ENCODE results near the gene LIX1L. TPM values are rescaled to one million over a fixed set of nuclear protein-coding genes. Genes with fewer than 3 reads are reported as not detected.
"Not testable (repeated sequence)": the region's sequence is repeated elsewhere in the genome, so short reads cannot be mapped to it uniquely, and the experiment has no call there.

The LIX1L gene
- polyA plus RNA-seq, 3 donors from 2014 or later = 17.9 to 28.0 (median 20.7) TPM

DNA sequence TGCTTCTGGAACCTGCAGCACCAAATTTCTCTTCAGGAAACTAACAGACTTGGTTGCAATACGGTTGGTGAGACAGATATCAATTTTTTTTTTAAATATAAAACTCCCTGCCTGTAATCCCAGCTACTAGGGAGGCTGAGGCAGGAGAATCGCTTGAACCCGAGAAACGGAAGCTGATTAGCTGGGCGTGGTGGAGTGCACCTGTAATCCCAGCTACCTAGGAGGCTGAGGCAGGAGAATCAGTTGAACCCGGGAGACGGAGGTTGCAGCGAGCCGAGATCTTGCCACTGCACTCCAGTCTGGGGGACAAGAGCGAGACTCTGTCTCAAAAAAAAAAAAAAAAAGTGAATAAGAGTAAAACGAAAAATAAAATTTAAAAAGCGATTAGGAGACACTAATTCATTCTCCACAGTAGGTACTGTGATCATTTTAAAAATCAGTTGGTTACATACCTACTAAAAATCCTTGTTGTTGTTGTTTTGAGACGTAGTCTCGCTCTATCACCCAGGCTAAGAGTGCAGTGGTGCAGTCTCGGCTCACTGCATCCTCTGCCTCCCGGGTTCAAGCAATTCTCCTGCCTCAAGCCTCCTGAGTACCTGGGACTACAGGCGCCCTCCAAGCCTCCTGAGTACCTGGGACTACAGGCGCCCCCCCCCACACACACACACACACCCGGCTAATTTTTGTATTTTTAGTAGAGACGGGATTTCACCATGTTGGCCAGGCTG, 29.7 kb downstream of the LIX1L start:
- DNase-seq = no peak
- H3K4me3 Mint-ChIP-seq = peak overlapping the region in 3 of 5 donors; percentile 78 to 80 (median 79)

DNA sequence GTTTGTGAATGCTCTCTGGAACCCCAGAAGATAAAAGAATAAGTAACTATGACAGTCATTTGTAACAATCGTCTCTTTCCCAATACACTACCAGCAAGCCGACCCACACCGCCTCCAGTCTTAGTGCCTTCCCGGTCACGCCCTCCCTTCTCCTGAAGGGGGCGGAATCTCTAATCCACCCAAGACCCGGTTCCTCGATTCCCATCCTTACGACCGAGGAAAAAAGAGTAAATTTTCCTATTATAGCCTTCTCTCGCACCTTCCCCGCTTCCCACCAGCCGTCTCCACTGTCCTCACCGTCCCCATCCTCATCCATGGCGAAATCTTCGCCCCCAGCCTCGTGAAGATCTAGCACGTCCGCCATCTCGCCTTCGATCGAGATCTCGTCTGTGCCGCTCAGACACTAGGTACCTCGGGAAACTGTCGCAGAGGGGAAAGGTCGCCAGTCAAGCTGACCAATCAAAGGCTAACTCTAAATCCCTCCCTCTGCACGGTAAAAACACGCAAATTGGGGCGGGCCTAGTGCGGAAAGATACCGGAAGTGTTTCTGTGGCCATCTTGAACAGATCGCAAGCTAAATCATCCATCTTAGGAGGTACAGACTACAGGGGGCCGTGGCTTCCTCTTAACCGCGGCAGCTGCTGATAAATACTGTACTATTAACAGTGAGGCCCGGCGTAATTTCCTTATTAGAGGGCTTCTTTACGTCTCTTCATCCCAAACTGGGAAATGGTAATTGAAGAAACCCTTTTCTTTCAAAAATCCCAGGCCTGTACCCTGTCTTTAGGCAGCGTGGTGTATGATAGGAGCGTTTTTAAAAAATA, 30.5 kb downstream of the LIX1L start, which contains the start of gene RBM8A:
Gene RBM8A (minus strand): TSS at position 422 of the 824 bp plus-strand sequence. CDS start 58 bp downstream, at position 364.
- Mint-ChIP-seq H3K4me1 (peaks cover 23 to 25% of the 10 kb centered on the region in 2 donors), H3K36me3 (peaks cover 0 to 8% (median 6%) of the 10 kb centered on the region in 3 donors), H3K27me3 (ENCODE audit: low read depth in 3 of 3) (peaks cover 0 to 3% (median 2%) of the 10 kb centered on the region in 3 donors), H3K27ac (peak within 1 kb of the TSS in 2 of 6 donors; percentile 40 to 90), H3K4me3 (peak within 1 kb of the TSS in 3 of 5 donors; percentile 78 to 80 (median 79)), H3K9me3 (no peaks in the 10 kb centered on the region)
- DNase-seq = peak; percentile 95 to 97 (median 96)

More for the DNA sequence above, 29.7 kb downstream of the LIX1L start:
- H3K27ac Mint-ChIP-seq = peak overlapping the region in 2 of 6 donors; percentile 40 to 90
- peaks cover 0 to 8% (median 6%) of the 10 kb centered on the region in 3 donors for H3K36me3 Mint-ChIP-seq
- peaks cover 31 to 33% of the 10 kb centered on the region in 2 donors for H3K4me1 Mint-ChIP-seq
- H3K9me3 Mint-ChIP-seq = no peaks in the 10 kb centered on the region
- peaks cover 0 to 6% (median 6%) of the 10 kb centered on the region in 3 donors for H3K27me3 Mint-ChIP-seq (ENCODE audit: low read depth in 3 of 3)

GRCh38 chr1:145926686-145927062, 31.1 kb downstream of the LIX1L start:
- no peaks in the 10 kb centered on the region for H3K9me3 Mint-ChIP-seq
- H3K4me1 Mint-ChIP-seq = peaks cover 17 to 20% of the 10 kb centered on the region in 2 donors
- H3K36me3 Mint-ChIP-seq = peaks cover 0 to 8% (median 6%) of the 10 kb centered on the region in 3 donors
- H3K27ac Mint-ChIP-seq = no peak overlapping the region
- DNase-seq = no peak
- no peak overlapping the region for H3K4me3 Mint-ChIP-seq
- peaks cover 0 to 2% (median 2%) of the 10 kb centered on the region in 3 donors for H3K27me3 Mint-ChIP-seq (ENCODE audit: low read depth in 3 of 3)

GRCh38 chr1:145922266-145922665, 35.6 kb downstream of the LIX1L start:
- no peaks in the 10 kb centered on the region for H3K9me3 Mint-ChIP-seq
- H3K36me3 Mint-ChIP-seq = peaks cover 0 to 8% (median 6%) of the 10 kb centered on the region in 3 donors
- DNase-seq = no peak
- H3K27ac Mint-ChIP-seq = no peak overlapping the region
- H3K27me3 Mint-ChIP-seq (ENCODE audit: low read depth in 3 of 3) = peaks cover 0 to 7% (median 5%) of the 10 kb centered on the region in 3 donors
- H3K4me1 Mint-ChIP-seq = peaks cover 28 to 37% of the 10 kb centered on the region in 2 donors
- no peak overlapping the region for H3K4me3 Mint-ChIP-seq

DNA sequence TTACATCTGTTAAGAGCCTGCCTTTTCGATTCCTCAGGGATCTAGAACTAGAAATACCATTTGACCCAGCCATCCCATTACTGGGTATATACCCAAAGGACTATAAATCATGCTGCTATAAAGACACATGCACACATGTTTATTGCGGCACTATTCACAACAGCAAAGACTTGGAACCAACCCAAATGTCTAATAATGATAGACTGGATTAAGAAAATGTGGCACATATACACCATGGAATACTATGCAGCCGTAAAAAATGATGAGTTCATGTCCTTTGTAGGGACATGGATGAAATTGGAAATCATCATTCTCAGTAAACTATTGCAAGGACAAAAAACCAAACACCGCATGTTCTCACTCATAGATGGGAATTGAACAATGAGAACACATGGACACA, 37.5 kb downstream of the LIX1L start:
- Mint-ChIP-seq H3K27ac (peak overlapping the region in 4 of 6 donors; percentile 23 to 90 (median 68)), H3K4me3 (peak overlapping the region; percentile 64 to 96 (median 93)), H3K4me1 (peaks cover 35 to 52% of the 10 kb centered on the region in 2 donors)
- not testable (repeated sequence) for H3K9me3 Mint-ChIP-seq; H3K36me3 Mint-ChIP-seq; DNase-seq; H3K27me3 Mint-ChIP-seq (ENCODE audit: low read depth in 3 of 3)

DNA sequence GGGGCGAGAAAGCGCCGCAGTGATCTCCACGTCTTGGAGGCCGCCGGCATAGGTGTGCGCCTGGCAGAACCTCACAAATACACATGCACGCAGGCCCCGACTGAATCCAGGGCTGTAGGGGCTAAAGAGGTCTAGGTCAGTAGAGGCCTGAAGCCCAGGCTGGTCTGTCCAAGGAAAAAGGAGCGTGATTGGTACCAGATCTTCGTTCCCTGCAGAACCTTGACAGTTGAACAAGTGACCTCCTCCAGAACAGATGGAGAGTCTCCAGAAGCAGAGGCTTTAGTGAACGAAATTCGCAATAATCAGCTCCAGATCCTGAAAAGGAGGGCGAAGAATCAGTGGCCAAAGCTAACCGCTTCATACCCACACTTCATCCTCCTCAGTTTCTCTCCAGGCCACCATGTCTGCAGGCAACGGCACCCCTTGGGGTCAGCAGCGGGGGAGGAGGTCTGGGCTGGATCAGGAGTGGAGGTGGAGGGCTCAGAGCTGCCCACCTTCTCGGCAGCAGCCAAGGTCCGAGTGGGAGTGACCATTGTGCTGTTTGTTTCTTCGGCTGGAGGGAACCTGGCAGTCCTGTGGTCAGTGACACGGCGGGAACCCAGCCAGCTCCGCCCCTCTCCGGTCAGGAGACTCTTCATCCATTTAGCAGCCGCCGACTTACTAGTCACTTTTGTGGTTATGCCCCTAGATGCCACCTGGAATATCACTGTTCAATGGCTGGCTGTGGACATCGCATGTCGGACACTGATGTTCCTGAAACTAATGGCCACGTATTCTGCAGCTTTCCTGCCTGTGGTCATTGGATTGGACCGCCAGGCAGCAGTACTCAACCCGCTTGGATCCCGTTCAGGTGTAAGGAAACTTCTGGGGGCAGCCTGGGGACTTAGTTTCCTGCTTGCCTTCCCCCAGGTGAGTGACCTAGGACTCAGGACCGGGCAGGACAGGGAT, 38.6 kb downstream of the LIX1L start:
- H3K4me3 Mint-ChIP-seq = peak overlapping the region; percentile 92 to 96 (median 95)

DNA sequence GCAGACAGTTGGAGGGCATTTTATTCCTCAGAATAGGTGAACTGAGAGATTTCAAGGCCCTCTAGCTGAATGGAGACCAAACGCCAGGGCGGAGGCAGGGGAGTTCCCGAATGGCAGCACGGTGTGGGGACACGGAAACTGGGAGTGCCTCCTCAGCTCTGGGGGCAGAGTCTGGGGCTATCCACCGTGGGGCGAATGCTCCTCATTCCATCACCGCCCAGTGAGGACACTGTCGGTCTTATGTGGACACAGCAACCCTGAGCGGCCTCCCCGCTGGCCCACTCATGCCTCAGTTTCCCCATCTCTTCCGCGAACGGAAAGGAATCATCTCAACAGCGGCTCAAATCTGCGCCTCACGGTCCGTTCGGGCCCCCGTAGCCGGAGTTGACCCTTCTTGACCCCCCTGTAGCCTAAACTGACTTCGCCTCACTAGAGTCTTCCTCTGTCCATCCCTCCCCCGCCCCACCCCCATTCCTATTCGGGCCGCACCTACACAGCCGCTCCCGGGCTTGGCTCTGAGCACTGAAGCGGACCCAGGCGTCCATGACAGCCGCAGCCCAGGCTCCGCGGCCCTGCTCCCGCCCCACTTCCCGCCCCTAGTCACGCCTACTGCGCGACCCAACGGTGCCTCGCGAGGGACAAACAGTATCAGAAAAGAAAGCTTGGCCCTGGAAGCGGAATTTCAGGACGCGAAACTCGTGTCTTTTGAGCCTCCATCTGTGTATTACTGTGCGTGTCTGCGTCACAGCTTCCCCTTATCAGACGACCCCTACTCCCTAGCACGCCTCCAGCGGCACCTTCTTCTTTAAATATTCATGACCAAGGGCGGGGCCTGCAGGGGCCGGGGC, 39.4 kb downstream of the LIX1L start, which contains the start of gene PEX11B:
Gene PEX11B (minus strand): TSS at position 574 of the 848 bp plus-strand sequence. CDS start 29 bp downstream, at position 545.
- Mint-ChIP-seq H3K4me3 (peak within 1 kb of the TSS; percentile 92 to 96 (median 95)), H3K27me3 (ENCODE audit: low read depth in 3 of 3) (peaks cover 0 to 7% (median 5%) of the 10 kb centered on the region in 3 donors), H3K9me3 (no peaks in the 10 kb centered on the region), H3K36me3 (peaks cover 4 to 11% (median 9%) of the 10 kb centered on the region in 3 donors), H3K4me1 (peaks cover 35 to 58% of the 10 kb centered on the region in 2 donors), H3K27ac (peak within 1 kb of the TSS; percentile 85 to 96 (median 92))
- DNase-seq = peak; percentile 86 to 91 (median 90)

More for the DNA sequence above, 38.6 kb downstream of the LIX1L start:
- Mint-ChIP-seq H3K36me3 (peaks cover 4 to 11% (median 8%) of the 10 kb centered on the region in 3 donors), H3K27ac (peak overlapping the region; percentile 85 to 96 (median 92)), H3K9me3 (no peaks in the 10 kb centered on the region), H3K27me3 (ENCODE audit: low read depth in 3 of 3) (peaks cover 0 to 7% (median 5%) of the 10 kb centered on the region in 3 donors), H3K4me1 (peaks cover 35 to 57% of the 10 kb centered on the region in 2 donors)
- peak; percentile 23 to 31 (median 30) for DNase-seq

DNA sequence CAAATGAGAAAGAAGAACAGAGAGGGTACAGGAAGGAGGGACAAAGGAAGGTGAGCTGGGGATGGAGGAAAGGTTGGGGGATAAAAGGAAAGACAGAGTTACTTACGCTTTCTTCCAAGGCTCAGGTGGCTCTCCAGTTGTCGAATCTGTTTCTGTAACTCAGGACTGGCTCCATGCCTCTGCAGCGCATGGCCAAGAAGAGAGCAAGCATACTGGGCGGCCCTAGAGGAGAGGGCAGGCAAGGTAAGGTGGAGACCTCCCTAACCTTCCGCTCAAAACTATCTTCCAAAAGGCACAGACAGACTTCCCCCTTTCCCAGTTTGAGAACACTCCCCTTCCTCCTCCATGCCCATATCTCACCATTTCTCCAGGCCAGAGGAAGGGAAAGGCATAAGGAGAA, 40.2 kb downstream of the LIX1L start:
- peaks cover 4 to 16% (median 13%) of the 10 kb centered on the region in 3 donors for H3K36me3 Mint-ChIP-seq
- H3K9me3 Mint-ChIP-seq = no peaks in the 10 kb centered on the region
- H3K4me1 Mint-ChIP-seq = peaks cover 35 to 58% of the 10 kb centered on the region in 2 donors
- H3K27me3 Mint-ChIP-seq (ENCODE audit: low read depth in 3 of 3) = peaks cover 0 to 7% (median 5%) of the 10 kb centered on the region in 3 donors
- DNase-seq = no peak
- peak overlapping the region; percentile 92 to 96 (median 95) for H3K4me3 Mint-ChIP-seq
- H3K27ac Mint-ChIP-seq = peak overlapping the region; percentile 85 to 96 (median 92)

GRCh38 chr1:145916745-145917144, 41.1 kb downstream of the LIX1L start:
- Mint-ChIP-seq H3K36me3 (peaks cover 7 to 24% (median 17%) of the 10 kb centered on the region in 3 donors), H3K4me1 (peaks cover 35 to 58% of the 10 kb centered on the region in 2 donors), H3K27ac (peak overlapping the region in 5 of 6 donors; percentile 29 to 94 (median 66)), H3K4me3 (peak overlapping the region; percentile 74 to 96 (median 92)), H3K27me3 (ENCODE audit: low read depth in 3 of 3) (peaks cover 0 to 8% (median 5%) of the 10 kb centered on the region in 3 donors), H3K9me3 (no peaks in the 10 kb centered on the region)
- DNase-seq = no peak

- H3K27me3 Mint-ChIP-seq (ENCODE audit: low read depth in 3 of 3) = peaks cover 0 to 1% (median 0%) of the 10 kb centered on the region in 3 donors
- no peaks in the 10 kb centered on the region for H3K9me3 Mint-ChIP-seq
- peaks cover 13 to 31% (median 29%) of the 10 kb centered on the region in 3 donors for H3K36me3 Mint-ChIP-seq
- peak overlapping the region in 1 of 6 donors; percentile 46 for H3K27ac Mint-ChIP-seq
- peaks cover 12 to 25% of the 10 kb centered on the region in 2 donors for H3K4me1 Mint-ChIP-seq
- DNase-seq = no peak
- no peak overlapping the region for H3K4me3 Mint-ChIP-seq
Measured at GRCh38 chr1:145912128-145912641, 45.6 kb downstream of the LIX1L start.

DNA sequence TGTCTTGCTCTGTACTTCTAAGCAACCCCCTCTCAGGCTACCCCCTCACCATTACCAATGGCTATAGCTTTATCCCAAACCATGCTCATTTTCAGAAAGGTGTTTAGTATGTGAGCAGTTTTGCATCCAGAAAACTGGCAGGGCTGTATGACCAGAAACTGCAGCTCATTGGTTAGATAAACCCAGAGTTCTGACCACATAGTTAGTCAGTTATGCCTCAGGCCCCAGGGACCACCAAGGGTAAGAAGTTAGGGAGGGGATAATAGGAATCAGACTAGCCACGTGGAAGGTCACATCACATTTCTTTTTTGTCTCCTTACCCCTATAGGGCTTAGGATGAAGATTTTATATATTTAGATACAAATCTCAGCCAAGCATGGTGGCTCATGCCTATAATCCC, 49.2 kb downstream of the LIX1L start:
- no peak overlapping the region for H3K27ac Mint-ChIP-seq
- H3K4me1 Mint-ChIP-seq = peaks cover 6% of the 10 kb centered on the region in 2 donors
- H3K4me3 Mint-ChIP-seq = no peak overlapping the region
- peaks cover 0 to 1% (median 0%) of the 10 kb centered on the region in 3 donors for H3K27me3 Mint-ChIP-seq (ENCODE audit: low read depth in 3 of 3)
- DNase-seq = no peak
- H3K36me3 Mint-ChIP-seq = peaks cover 9 to 30% (median 23%) of the 10 kb centered on the region in 3 donors
- no peaks in the 10 kb centered on the region for H3K9me3 Mint-ChIP-seq
